C4-2B (cell line): ENCODE results near the gene GBE1.
A peak's percentile ranks its signal among the peaks of the same experiment; 100 is the strongest.

Source experiments
- ZFX ChIP-seq: fragments of 450-650 bp; IDR thresholded peaks from 2 replicates; pipeline ENCODE4 v1.6.1; 2017
- TF ChIP-seq, protein P1 (sequence below): fragments of 450-650 bp; conservative IDR thresholded peaks from 2 replicates; pipeline ENCODE4 v1.5.1; 2017; ENCODE audit warnings: mild to moderate bottlenecking

DNA sequence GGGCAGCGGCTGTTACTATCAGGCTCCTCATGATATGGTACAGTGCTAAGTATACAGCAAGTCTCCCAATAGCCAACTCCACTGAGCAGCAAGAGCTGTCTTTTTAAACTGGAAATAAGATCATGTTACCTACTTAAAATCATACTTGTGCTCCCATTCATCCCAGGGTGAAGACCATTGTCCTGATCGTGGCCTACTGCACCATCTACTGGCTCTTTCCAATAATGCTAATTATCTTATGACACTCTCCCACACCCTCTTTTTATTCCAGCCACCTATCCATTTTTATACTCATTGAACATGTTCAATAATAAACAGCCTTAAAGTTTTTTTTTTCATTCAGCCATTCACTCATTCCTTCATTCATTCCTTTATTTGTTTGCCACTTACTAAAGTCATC, 117.7 kb downstream of the GBE1 start:
- TF ChIP-seq, protein P1, sequence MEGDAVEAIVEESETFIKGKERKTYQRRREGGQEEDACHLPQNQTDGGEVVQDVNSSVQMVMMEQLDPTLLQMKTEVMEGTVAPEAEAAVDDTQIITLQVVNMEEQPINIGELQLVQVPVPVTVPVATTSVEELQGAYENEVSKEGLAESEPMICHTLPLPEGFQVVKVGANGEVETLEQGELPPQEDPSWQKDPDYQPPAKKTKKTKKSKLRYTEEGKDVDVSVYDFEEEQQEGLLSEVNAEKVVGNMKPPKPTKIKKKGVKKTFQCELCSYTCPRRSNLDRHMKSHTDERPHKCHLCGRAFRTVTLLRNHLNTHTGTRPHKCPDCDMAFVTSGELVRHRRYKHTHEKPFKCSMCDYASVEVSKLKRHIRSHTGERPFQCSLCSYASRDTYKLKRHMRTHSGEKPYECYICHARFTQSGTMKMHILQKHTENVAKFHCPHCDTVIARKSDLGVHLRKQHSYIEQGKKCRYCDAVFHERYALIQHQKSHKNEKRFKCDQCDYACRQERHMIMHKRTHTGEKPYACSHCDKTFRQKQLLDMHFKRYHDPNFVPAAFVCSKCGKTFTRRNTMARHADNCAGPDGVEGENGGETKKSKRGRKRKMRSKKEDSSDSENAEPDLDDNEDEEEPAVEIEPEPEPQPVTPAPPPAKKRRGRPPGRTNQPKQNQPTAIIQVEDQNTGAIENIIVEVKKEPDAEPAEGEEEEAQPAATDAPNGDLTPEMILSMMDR, result peak; percentile 25; the same call in 1 of the 2 replicates
- TF ChIP-seq ZFX, result no peak
